ENCODE results near the gene HSP90B1.

The HSP90B1 gene

GRCh38 chr12:103975368-103975767 is 45.2 kb downstream of the HSP90B1 start:
- no peak for DNase-seq (ENCODE audit: low spot score)

GRCh38 chr12:103978384-103978982 is 48.3 kb downstream of the HSP90B1 start:
- DNase-seq (ENCODE audit: low spot score): peak; percentile 6

- DNase-seq (ENCODE audit: low spot score): no peak
These were observed 56.6 kb downstream of the HSP90B1 start for GRCh38 chr12:103986829-103987228.

GRCh38 chr12:103994235-103994634 is 64.0 kb downstream of the HSP90B1 start:
- no peak for DNase-seq (ENCODE audit: low spot score)

GRCh38 chr12:103996595-103996994 is 66.4 kb downstream of the HSP90B1 start:
- no peak for DNase-seq (ENCODE audit: low spot score)

- no peak for DNase-seq (ENCODE audit: low spot score)
These were observed 67.2 kb downstream of the HSP90B1 start for GRCh38 chr12:103997286-103997900.

All from germinal center (tissue), 1 donor.